GM19351 (cell line): ENCODE results near the gene ESYT2.
"Not testable (repeated sequence)": the region's sequence is repeated elsewhere in the genome, so short reads cannot be mapped to it uniquely, and the experiment has no call there.

Experiments used
- ATAC-seq: cut with Tn5 transposase; IDR thresholded peaks from one replicate; pipeline ENCODE4 v1.9.1; 2021; ENCODE audit warnings: mild to moderate bottlenecking, moderate library complexity; ENCODE audit not compliant: unreplicated experiment

ESYT2 gene

GRCh38 chr7:158728911-158729645 lies 100.2 kb downstream of the ESYT2 start:
- no peak for ATAC-seq

DNA sequence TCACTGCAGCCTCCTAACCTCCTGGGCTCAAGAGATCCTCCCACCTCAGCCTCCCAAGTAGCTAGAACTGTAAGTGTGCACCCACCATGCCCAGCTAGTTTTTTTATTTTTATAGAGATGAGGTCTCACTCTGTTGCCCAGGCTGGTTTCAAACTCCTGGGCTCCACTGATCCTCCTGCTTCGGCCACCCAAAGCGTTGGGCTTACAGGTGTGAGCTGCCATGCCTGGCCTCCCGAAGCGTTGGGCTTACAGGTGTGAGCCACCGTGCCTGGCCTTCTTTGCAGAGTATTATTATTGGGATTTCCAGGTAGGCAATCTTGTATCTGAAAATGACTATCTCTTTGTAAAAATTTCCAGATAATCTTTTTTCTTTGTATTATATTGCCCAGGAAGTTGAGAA lies 101.6 kb downstream of the ESYT2 start:
- no peak for ATAC-seq

- no peak for ATAC-seq
Observed at GRCh38 chr7:158726277-158726807, 103.0 kb downstream of the ESYT2 start.

DNA sequence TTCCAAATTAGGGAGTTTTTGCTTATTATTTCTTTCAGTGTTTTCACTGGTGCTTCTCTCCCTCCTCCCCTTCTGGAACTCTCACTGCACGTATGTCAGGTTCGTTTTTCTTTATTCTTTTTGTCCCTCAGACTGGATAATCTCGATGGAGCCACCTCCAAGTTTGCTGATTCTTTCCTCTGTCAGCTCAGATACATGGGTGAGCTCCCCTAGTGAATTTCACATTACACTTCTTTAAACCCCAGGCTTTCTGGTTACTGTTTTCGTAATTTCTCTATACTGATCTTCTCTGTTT lies 103.9 kb downstream of the ESYT2 start:
- no peak for ATAC-seq

GRCh38 chr7:158724658-158725505 lies 104.4 kb downstream of the ESYT2 start:
- no peak for ATAC-seq

- ATAC-seq: no peak
Observed at GRCh38 chr7:158723714-158724385, 105.5 kb downstream of the ESYT2 start.

GRCh38 chr7:158723266-158723665 lies 106.0 kb downstream of the ESYT2 start:
- ATAC-seq: no peak

DNA sequence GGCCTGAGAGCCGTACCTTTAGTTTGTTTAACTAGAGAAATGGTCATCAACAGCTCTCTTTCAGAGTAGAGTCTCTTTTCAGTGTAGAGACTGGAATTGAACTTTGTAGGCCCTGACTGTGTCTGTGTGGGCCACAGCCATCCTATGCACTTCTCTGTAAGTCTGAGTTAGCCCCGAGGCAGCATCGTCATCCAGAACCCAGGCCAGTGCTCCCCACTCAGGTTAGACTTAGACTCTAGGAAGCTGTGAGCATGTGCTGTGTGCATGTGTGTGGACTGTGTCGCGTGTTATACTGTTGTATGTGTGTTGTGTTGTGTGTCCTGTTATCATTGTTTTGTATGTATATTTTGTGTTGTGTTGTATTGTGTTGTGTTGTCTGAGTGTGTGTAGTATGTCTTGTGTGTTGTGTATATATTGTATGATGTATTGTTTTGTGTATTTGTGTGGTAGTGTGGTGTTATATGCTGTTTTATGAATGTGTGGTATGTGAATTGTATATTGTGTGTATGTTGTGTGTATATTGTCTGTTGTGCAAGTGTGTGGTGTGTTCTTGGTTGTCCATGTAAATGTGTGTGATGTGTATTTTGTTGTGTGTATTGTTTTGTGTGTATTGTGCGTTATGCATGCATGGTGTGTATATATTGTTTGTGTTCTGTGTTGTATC lies 106.6 kb downstream of the ESYT2 start:
- ATAC-seq: no peak

- ATAC-seq: no peak
Observed at GRCh38 chr7:158720112-158720511, 109.2 kb downstream of the ESYT2 start.

GRCh38 chr7:158716802-158717201 lies 112.5 kb downstream of the ESYT2 start:
- no peak for ATAC-seq

- peak; percentile 76 for ATAC-seq
Observed at GRCh38 chr7:158710651-158711102, 118.6 kb downstream of the ESYT2 start.

- ATAC-seq: no peak
Observed at GRCh38 chr7:158707610-158708009, 121.7 kb downstream of the ESYT2 start.

DNA sequence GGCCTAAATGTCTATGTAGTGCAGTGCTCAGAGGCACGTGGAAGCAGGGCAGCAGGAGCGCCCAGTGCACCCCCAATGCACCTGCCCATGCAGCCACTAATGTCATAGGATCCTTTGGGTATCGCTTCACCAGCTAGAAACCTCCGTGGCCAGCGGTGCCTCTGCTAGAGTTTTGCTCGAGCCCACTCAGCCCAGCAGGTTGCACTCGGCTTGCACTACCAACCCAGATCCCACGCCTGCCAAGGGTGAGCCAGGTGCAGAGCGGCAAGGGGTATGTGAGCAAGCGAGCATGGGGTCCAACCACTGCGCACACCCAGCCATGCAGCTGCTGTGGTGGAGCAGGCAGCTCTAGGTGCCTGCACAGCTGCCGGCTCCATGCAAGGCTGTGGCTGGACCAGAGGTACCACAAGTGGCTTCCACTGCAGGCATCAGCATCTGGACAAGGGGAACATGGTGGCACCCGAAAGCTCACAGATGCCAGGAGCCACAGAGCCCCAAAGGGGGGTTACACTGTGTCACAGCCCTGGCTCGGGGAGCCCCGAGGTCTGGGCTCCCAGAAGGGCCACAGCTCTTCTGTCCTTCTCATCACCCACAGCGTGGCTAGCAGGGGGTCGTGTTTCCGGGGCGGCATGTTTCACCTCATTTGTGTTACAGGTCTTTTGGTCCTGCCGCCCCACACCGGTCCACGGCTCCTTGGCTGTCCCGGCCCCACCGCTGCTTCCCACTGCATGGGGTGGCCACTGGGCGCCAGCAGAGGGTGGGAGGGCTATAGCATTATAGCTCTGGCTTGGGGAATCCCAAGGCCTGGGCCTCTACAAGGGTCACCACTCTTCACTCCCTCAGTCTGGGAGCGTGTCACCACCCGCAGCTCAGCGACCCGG lies 122.4 kb downstream of the ESYT2 start:
- no peak for ATAC-seq

GRCh38 chr7:158706273-158706704 lies 123.0 kb downstream of the ESYT2 start:
- no peak for ATAC-seq

DNA sequence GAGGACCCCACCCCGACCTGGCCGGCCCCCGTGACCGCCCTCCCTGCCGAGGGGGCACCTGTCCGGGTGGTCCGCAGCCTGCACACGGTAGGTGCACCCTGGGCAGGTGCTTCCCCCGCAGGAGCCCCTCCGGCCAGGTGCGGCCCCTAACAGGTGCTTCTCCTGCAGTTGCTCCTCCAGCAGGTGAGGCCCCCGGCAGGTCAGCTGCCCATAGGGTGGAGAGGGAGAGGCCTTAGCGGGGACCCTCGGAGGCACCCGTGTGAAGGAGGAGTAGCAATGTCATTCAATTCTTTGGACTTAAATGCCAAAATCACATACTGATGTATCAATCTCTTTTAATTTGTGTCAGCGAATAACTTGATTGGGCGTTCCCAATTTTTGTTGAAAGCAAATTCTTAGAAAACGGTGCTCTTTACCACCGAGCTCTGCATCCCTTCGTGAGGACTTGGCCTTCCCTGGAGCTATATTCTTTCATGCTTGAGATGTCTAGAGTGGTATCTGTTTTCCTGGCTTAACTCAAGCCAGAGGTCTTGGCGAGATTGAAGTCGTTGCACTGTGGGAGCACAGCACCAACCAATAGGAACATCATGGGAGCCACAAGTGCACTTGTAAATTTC lies 124.0 kb downstream of the ESYT2 start:
- ATAC-seq: peak; percentile 12

- ATAC-seq: peak; percentile 94
Observed at GRCh38 chr7:158704524-158705233, 124.6 kb downstream of the ESYT2 start, which contains the start of gene NCAPG2. TSS of gene NCAPG2 (minus strand) at chr7:158704804. CDS start at chr7:158701899, 2,905 bp downstream.

- ATAC-seq: not testable (repeated sequence)
Observed at GRCh38 chr7:158703679-158704523, 125.4 kb downstream of the ESYT2 start.

DNA sequence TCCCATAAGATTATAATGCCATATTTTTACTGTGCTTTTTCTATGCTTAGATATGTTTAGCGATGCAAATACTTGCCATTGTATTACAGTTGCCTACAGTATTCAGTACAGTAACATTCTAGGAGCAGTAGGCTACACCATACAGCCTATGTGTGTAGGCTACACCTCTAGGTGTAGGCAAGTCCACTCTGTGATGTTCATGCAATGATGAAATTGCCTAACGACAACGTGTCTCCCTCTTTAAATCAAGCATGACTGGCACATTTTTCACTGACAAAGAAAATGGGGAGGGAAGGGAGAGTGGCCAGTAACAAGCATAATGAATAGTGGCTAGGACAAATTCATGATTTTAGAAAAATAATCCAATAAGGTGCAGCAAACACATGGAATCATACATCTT lies 126.4 kb downstream of the ESYT2 start:
- no peak for ATAC-seq
